Neural crest cell (in vitro differentiated cells): ENCODE results near the gene CLIC3. TPM values are rescaled to one million over a fixed set of nuclear protein-coding genes. Genes with fewer than 3 reads are reported as not detected.

Experiments used
- DNase-seq: peaks from one replicate; pipeline ENCODE4 v3.0.0; 2021; ENCODE audit warnings: low read depth, mixed read lengths, low spot score
- H3K27ac Mint-ChIP-seq: one replicate; pipeline ENCODE4 v1.8.0; 2021; ENCODE audit warnings: mild to moderate bottlenecking, mixed read lengths; ENCODE audit not compliant: unreplicated experiment
- H3K27me3 Mint-ChIP-seq: 2 replicates; pipeline ENCODE4 v1.8.0; 2021; ENCODE audit warnings: low read depth, mild to moderate bottlenecking, mixed read lengths
- H3K36me3 Mint-ChIP-seq: 2 replicates; pipeline ENCODE4 v1.8.0; 2021; ENCODE audit warnings: low read depth, mild to moderate bottlenecking, mixed read lengths
- H3K4me1 Mint-ChIP-seq: 2 replicates; pipeline ENCODE4 v1.8.0; 2021; ENCODE audit warnings: mixed read lengths
- H3K4me3 Mint-ChIP-seq: one replicate; pipeline ENCODE4 v1.8.0; 2021; ENCODE audit warnings: mild to moderate bottlenecking, mixed read lengths
- H3K9me3 Mint-ChIP-seq: 2 replicates; pipeline ENCODE4 v1.8.0; 2021; ENCODE audit warnings: mixed read lengths
- total RNA-seq: library from RNA; stranded (reverse); gene quantifications from 2 replicates; pipeline ENCODE4 v1.2.1, GENCODE V29; 2021
- TF ChIP-seq, protein P1 (sequence below): fragments of 200-600 bp; sonication (generic); conservative IDR thresholded peaks from 2 replicates; pipeline ENCODE4 v1.5.0; 2021; ENCODE audit warnings: antibody characterized with exemption, mild to moderate bottlenecking

CLIC3 gene
- total RNA-seq, 1 donor from 2014 or later: not detected

DNA sequence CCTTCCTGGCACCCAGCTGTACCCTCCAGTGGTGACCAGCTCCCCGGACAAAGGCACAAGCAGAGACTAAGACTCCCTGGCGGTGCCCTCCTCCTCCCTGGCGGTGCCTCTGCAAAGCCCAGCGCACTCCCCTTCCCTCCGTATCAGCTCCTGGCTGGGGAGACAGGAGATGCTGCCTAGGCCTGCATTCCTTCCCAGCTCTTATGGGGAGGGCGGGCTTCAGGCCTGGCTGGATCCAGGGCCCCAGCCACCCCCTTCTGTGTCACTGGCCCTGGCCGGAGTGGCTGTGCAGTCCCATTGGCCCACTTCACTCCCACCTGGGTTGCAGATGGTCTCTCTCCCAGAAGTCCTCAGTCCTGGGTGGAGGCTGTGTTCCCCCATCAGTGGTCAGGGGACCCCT, 37.9 kb downstream of the CLIC3 start:
- peaks cover 7% of the 10 kb centered on the region for H3K9me3 Mint-ChIP-seq
- no peak for DNase-seq
- no peak overlapping the region for H3K27ac Mint-ChIP-seq
- H3K27me3 Mint-ChIP-seq: no peaks in the 10 kb centered on the region
- no peaks in the 10 kb centered on the region for H3K36me3 Mint-ChIP-seq
- no peak overlapping the region for H3K4me3 Mint-ChIP-seq
- peaks cover 6% of the 10 kb centered on the region for H3K4me1 Mint-ChIP-seq
- TF ChIP-seq, protein P1, sequence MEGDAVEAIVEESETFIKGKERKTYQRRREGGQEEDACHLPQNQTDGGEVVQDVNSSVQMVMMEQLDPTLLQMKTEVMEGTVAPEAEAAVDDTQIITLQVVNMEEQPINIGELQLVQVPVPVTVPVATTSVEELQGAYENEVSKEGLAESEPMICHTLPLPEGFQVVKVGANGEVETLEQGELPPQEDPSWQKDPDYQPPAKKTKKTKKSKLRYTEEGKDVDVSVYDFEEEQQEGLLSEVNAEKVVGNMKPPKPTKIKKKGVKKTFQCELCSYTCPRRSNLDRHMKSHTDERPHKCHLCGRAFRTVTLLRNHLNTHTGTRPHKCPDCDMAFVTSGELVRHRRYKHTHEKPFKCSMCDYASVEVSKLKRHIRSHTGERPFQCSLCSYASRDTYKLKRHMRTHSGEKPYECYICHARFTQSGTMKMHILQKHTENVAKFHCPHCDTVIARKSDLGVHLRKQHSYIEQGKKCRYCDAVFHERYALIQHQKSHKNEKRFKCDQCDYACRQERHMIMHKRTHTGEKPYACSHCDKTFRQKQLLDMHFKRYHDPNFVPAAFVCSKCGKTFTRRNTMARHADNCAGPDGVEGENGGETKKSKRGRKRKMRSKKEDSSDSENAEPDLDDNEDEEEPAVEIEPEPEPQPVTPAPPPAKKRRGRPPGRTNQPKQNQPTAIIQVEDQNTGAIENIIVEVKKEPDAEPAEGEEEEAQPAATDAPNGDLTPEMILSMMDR: no peak

DNA sequence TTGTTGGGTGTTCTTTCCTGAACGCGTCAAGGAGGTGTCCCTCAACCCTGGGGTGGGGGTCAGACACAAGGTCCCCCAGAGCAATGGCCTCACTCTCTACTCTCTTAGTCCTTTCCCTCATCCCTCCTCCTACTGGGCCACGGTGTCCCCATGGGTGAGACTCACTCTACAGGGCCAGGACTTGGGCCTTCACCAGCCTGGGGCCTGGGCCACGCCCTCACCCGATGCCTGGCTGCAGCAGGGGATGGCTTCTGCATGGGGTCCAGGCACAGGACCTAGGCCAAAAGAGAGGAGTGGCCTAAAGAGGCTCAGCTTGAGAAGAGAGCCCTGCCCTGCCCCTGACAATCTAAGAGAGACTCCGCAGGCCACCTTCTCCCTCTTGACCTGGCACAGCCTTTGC, 38.5 kb downstream of the CLIC3 start:
- Mint-ChIP-seq H3K4me3 (no peak overlapping the region), H3K4me1 (peaks cover 2% of the 10 kb centered on the region), H3K27ac (no peak overlapping the region), H3K9me3 (peaks cover 7% of the 10 kb centered on the region), H3K36me3 (no peaks in the 10 kb centered on the region), H3K27me3 (no peaks in the 10 kb centered on the region)
- DNase-seq: no peak
- TF ChIP-seq, protein P1: no peak

DNA sequence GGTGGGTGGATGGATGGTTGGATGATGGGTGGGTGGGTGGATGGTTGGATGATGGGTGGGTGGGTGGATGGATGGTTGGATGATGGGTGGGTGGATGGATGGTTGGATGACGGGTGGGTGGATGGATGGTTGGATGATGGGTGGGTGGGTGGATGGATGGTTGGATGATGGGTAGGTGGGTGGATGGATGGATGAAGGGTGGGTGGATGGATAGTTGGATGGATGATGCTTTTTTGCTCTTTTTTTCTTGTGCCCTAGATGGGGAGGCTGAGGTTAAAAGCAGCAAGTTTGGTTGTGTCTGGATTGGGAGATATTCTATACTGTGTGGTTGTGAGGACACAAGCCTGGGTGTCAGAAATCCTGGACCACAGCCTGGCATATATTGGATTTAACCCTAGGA, 38.9 kb downstream of the CLIC3 start:
- Mint-ChIP-seq H3K27ac (no peak overlapping the region), H3K4me1 (no peaks in the 10 kb centered on the region), H3K9me3 (peaks cover 7% of the 10 kb centered on the region), H3K36me3 (no peaks in the 10 kb centered on the region), H3K27me3 (no peaks in the 10 kb centered on the region), H3K4me3 (no peak overlapping the region)
- no peak for DNase-seq
- TF ChIP-seq, protein P1: no peak

DNA sequence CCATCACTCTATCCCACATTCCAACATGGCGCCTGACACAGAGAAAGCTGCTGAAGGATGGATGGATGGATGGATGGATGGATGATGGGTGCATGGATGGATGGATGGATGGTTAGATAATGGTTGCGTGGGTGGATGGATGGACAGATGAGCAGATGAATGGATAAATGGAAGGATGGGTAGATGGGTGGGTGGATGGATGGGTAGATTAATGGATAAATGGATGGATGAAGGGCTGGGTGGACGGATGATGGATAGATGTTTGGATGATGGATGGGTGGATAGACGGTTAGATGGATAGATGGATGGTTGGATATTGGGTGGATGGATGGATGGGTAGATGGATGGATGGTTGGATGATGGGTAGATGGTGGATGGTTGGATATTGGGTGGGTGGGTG, 39.8 kb downstream of the CLIC3 start:
- Mint-ChIP-seq H3K27ac (no peak overlapping the region), H3K9me3 (peaks cover 7% of the 10 kb centered on the region), H3K27me3 (no peaks in the 10 kb centered on the region), H3K36me3 (no peaks in the 10 kb centered on the region), H3K4me3 (no peak overlapping the region), H3K4me1 (no peaks in the 10 kb centered on the region)
- DNase-seq: no peak
- TF ChIP-seq, protein P1: no peak

DNA sequence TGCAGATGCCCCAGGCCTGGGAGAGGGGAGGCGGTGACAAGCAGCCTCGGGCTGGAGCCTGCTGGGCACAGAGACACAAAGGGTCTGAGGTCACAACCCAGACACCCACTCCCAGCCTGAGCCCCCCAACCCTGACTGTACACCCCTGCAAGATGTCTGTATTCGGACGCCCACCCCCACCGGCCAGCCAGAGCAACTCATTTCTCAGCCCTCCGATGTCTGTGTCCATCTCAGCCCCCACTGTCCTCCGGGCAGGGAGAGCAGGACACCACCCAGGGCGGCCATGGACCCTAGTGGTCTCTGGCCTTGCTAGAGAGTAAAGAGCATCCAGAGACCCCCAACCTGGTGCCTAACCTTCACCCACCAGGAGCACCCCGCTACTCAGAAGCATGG, 40.4 kb downstream of the CLIC3 start:
- Mint-ChIP-seq H3K27ac (no peak overlapping the region), H3K27me3 (no peaks in the 10 kb centered on the region), H3K9me3 (peaks cover 7% of the 10 kb centered on the region), H3K4me1 (no peaks in the 10 kb centered on the region), H3K36me3 (no peaks in the 10 kb centered on the region), H3K4me3 (no peak overlapping the region)
- TF ChIP-seq, protein P1: no peak
- DNase-seq: no peak
